ENCODE data around the gene VSX2.

The VSX2 gene

GRCh38 chr14:74302152-74302628 is 62.9 kb downstream of the VSX2 start:
- DNase-seq (ENCODE audit: low read depth, low spot score), result no peak

GRCh38 chr14:74302634-74303569 is 63.7 kb downstream of the VSX2 start, which contains the start of gene ABCD4:
Gene ABCD4, minus strand, starts transcription at chr14:74302934. Its CDS starts 22 bp downstream, at chr14:74302912.
- DNase-seq (ENCODE audit: low read depth, low spot score), result peak; percentile 76

DNA sequence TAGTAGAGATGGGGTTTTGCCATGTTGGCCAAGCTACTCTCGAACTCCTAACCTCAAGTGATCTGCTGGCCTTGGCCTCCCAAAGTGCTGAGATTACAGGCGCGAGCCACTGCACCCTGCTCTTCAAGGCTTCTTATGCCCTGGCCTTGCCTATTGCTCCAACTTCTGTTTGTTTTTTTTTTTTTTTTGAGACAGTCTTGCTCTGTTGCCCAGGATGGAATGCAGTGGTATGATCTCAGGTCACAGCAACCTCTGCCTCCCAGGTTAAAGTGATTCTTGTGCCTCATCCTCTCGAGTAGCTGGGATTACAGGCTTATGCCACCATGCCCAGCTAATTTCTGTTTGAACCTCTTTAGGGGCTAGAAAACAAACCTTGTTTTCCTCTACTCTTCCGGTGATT is 69.4 kb downstream of the VSX2 start:
- no peak for DNase-seq (ENCODE audit: low read depth, low spot score)

DNA sequence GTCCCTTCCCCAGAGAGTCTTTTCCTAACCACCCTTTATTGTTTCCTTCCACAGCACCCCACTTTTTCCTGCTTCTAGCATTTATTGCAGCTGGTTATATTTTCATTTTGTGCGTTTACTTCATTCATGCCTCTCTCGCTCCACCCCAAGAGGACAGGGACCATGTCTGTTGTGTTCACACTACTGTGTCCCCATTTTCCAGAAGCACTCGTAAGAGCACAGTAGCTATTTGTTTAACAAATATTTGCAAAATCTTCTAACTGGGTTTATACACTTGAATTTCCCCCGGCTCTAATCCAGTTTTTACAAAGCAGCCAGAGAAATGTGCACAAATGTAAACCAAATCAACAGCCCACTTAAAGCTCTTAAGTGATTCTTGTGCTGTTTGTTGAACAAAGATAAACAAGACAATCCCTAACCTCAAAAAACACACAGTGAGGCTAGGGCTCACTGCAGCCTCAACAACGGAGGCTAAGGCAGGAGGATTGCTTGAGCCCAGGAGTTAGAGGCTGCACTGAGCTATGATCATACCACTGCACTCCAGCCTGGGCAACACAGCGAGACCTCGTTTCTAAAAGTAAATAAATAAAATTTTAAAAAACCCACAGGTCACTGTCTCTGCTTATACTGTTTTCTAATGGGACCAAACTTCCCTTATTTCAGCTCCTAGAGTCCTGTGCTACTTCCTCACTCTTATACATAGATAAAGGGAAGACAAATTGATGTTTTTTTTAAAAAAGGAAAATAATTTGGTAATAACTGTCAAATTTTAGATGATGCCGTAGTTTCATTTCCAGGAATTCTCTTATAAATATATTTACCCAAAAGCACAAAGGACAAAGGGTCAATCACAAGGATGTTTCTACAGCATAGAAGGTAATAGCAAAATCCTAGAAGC is 70.1 kb downstream of the VSX2 start:
- no peak for DNase-seq (ENCODE audit: low read depth, low spot score)

DNA sequence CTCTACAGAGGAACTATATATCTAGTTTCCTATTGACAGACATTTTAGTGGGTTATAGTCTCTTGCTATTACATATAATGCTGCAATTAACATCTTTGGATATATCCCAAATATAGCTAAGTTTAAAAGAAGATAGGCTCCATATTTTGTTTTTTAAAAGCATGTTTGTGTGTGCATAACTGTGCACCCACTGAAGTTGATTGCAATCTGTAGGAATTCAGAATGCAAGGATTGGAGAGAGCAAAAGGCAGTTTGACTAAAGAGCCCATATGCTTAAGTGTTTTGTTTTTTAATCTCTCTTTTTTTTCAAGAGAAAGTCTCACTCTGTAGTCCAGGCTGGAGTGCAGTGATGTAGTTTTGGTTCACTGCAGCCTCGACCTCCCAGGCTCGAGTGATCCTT is 72.9 kb downstream of the VSX2 start:
- DNase-seq (ENCODE audit: low read depth, low spot score), result no peak

Measured in smooth muscle cell of the brain vasculature (primary cell).